H9 (cell line): ENCODE data around the gene FAM210A. TPM values are rescaled to one million over a fixed set of nuclear protein-coding genes. Genes with fewer than 3 reads are reported as not detected.
"Not testable (repeated sequence)": the region's sequence is repeated elsewhere in the genome, so short reads cannot be mapped to it uniquely, and the experiment has no call there.

Experiments
- DNase-seq: peaks from one replicate; pipeline ENCODE4 v3.0.0-alpha.2; 2017
- H2AFZ ChIP-seq: one replicate; pipeline ENCODE4 v1.6.1; 2013; ENCODE audit warnings: mild to moderate bottlenecking, low read length, control low read depth, moderate library complexity
- H2AK5ac ChIP-seq: 2 replicates; pipeline ENCODE4 v1.6.1; 2013; ENCODE audit warnings: low read length, control low read depth, mixed read lengths; ENCODE audit not compliant: insufficient read length
- H2BK120ac ChIP-seq: one replicate; pipeline ENCODE4 v1.6.1; 2013; ENCODE audit warnings: low read depth, mild to moderate bottlenecking, low read length, control low read depth, inconsistent platforms; ENCODE audit not compliant: poor library complexity, severe bottlenecking
- H2BK12ac ChIP-seq: 2 replicates; pipeline ENCODE4 v1.6.1; 2013; ENCODE audit warnings: low read length, control low read depth, mixed read lengths, low read depth; ENCODE audit not compliant: insufficient read length
- H2BK15ac ChIP-seq: 2 replicates; pipeline ENCODE4 v1.6.1; 2013; ENCODE audit warnings: low read depth, low read length, control low read depth
- H2BK20ac ChIP-seq: one replicate; pipeline ENCODE4 v1.6.1; 2013; ENCODE audit warnings: low read depth, mild to moderate bottlenecking, low read length, control low read depth, inconsistent platforms; ENCODE audit not compliant: poor library complexity, severe bottlenecking
- H2BK5ac ChIP-seq: 2 replicates; pipeline ENCODE4 v1.6.1; 2013; ENCODE audit warnings: low read length, control low read depth, mixed read lengths; ENCODE audit not compliant: insufficient read length
- H3K14ac ChIP-seq: 2 replicates; pipeline ENCODE4 v1.6.1; 2013; ENCODE audit warnings: low read length, control low read depth; ENCODE audit not compliant: insufficient read depth
- H3K18ac ChIP-seq: 2 replicates; pipeline ENCODE4 v1.6.1; 2013; ENCODE audit warnings: low read depth, mild to moderate bottlenecking, mixed read lengths, low read length, control low read depth; ENCODE audit not compliant: insufficient read length
- H3K23ac ChIP-seq: 2 replicates; pipeline ENCODE4 v1.6.1; 2013; ENCODE audit warnings: low read length, control low read depth, mixed read lengths, low read depth; ENCODE audit not compliant: insufficient read length
- H3K23me2 ChIP-seq: 2 replicates; pipeline ENCODE4 v1.6.1; 2013; ENCODE audit warnings: low read depth, mild to moderate bottlenecking, mixed read lengths, low read length, control low read depth; ENCODE audit not compliant: insufficient read length, poor library complexity, severe bottlenecking
- H3K27ac ChIP-seq: 2 replicates; pipeline ENCODE4 v1.5.1; 2013; ENCODE audit warnings: low read length, control low read depth, mixed read lengths, low read depth; ENCODE audit not compliant: insufficient read length
- H3K27me3 ChIP-seq: 2 replicates; pipeline ENCODE4 v1.6.1; 2013; ENCODE audit warnings: low read length, control low read depth, inconsistent platforms; ENCODE audit not compliant: insufficient read depth
- H3K4ac ChIP-seq: 2 replicates; pipeline ENCODE4 v1.6.1; 2013; ENCODE audit warnings: low read depth, mild to moderate bottlenecking, control low read depth, inconsistent platforms, low read length, moderate library complexity
- H3K4me1 ChIP-seq: 2 replicates; pipeline ENCODE4 v1.6.1; 2013; ENCODE audit warnings: low read length, control low read depth, inconsistent platforms; ENCODE audit not compliant: insufficient read depth
- H3K4me2 ChIP-seq: 2 replicates; pipeline ENCODE4 v1.6.1; 2013; ENCODE audit warnings: low read length, control low read depth, mixed read lengths; ENCODE audit not compliant: insufficient read length, insufficient read depth
- H3K56ac ChIP-seq: 2 replicates; pipeline ENCODE4 v1.6.1; 2013; ENCODE audit warnings: low read depth, mild to moderate bottlenecking, mixed read lengths, low read length, control low read depth; ENCODE audit not compliant: insufficient read length
- H3K79me1 ChIP-seq: 2 replicates; pipeline ENCODE4 v1.6.1; 2013; ENCODE audit warnings: low read depth, mild to moderate bottlenecking, moderate library complexity, low read length, control low read depth, inconsistent platforms; ENCODE audit not compliant: insufficient read depth, poor library complexity, severe bottlenecking
- H3K79me2 ChIP-seq: 2 replicates; pipeline ENCODE4 v1.6.1; 2013; ENCODE audit warnings: low read length, control low read depth, inconsistent platforms; ENCODE audit not compliant: insufficient read depth
- H3K9ac ChIP-seq: 2 replicates; pipeline ENCODE4 v1.6.1; 2013; ENCODE audit warnings: low read length, control low read depth, mixed read lengths; ENCODE audit not compliant: insufficient read length; ENCODE audit errors: extremely low read depth
- H3K9me3 ChIP-seq: one replicate; pipeline ENCODE4 v1.6.1; 2013; ENCODE audit warnings: low read depth, low read length, inconsistent platforms; ENCODE audit not compliant: control insufficient read depth
- H3T11ph ChIP-seq: one replicate; pipeline ENCODE4 v1.6.1; 2013; ENCODE audit warnings: mild to moderate bottlenecking, low read length, control low read depth, inconsistent platforms
- H4K20me1 ChIP-seq: one replicate; pipeline ENCODE4 v1.6.1; 2013; ENCODE audit not compliant: control insufficient read depth, insufficient read length, insufficient read depth
- H4K5ac ChIP-seq: 2 replicates; pipeline ENCODE4 v1.6.1; 2013; ENCODE audit warnings: low read depth, mild to moderate bottlenecking, mixed read lengths, low read length, control low read depth; ENCODE audit not compliant: insufficient read length
- H4K8ac ChIP-seq: replicated peaks from 2 replicates; pipeline ENCODE4 v1.6.1; 2013; ENCODE audit warnings: low read length, control low read depth, mixed read lengths, low read depth; ENCODE audit not compliant: insufficient read length
- H4K91ac ChIP-seq: 2 replicates; pipeline ENCODE4 v1.6.1; 2013; ENCODE audit warnings: low read depth, mild to moderate bottlenecking, moderate library complexity, mixed read lengths, low read length, control low read depth; ENCODE audit not compliant: insufficient read length
- H3K27ac Mint-ChIP-seq, 3 experiments: 2 replicates in 2 of 3; 3 replicates in 1 of 3; pipeline ENCODE4 v1.8.0; 2020 to 2021; ENCODE audit warnings: mixed read lengths in 3 of 3, mild to moderate bottlenecking in 1 of 3, moderate library complexity in 1 of 3
- H3K27me3 Mint-ChIP-seq: 2 replicates; pipeline ENCODE4 v1.8.0; 2021; ENCODE audit warnings: low read depth, mild to moderate bottlenecking, moderate library complexity, mixed read lengths
- H3K36me3 Mint-ChIP-seq, 3 experiments: 2 replicates in 2 of 3; 3 replicates in 1 of 3; pipeline ENCODE4 v1.8.0; 2020 to 2021; ENCODE audit warnings: low read depth in 3 of 3, mixed read lengths in 3 of 3; ENCODE audit not compliant: insufficient read depth in 1 of 3
- H3K4me1 Mint-ChIP-seq, 2 experiments: 2 replicates each; pipeline ENCODE4 v1.8.0; 2020; ENCODE audit warnings: mixed read lengths in 2 of 2
- H3K4me3 Mint-ChIP-seq, 2 experiments: 2 replicates in 1 of 2; 3 replicates in 1 of 2; pipeline ENCODE4 v1.8.0; 2020 to 2021; ENCODE audit warnings: mild to moderate bottlenecking in 2 of 2, mixed read lengths in 2 of 2, moderate library complexity in 1 of 2
- H3K9me3 Mint-ChIP-seq, 2 experiments: 2 replicates in 1 of 2; 3 replicates in 1 of 2; pipeline ENCODE4 v1.8.0; 2020; ENCODE audit warnings: mild to moderate bottlenecking in 2 of 2, mixed read lengths in 2 of 2, moderate library complexity in 1 of 2
- WGBS: extraction: QIAGEN DNeasy Blood & Tissue Kit; methylation state at CpG from one replicate; pipeline ENCODE4 v1.1.7; 2013; ENCODE audit warnings: missing lambda C conversion rate, low lambda C conversion rate, mixed read lengths; ENCODE audit not compliant: insufficient read length; ENCODE audit errors: extremely low coverage; 5-methylcytosine and 5-hydroxymethylcytosine counted together
- total RNA-seq: library from RNA; stranded (reverse); gene quantifications from 2 replicates; pipeline ENCODE4 v1.2.1, GENCODE V29; 2021
- TF ChIP-seq, protein P1 (sequence below): fragments of 200-600 bp; sonication (generic); conservative IDR thresholded peaks from 3 replicates; pipeline ENCODE4 v1.8.0; 2021; ENCODE audit warnings: antibody characterized with exemption, mild to moderate bottlenecking

The FAM210A gene
- total RNA-seq, 1 experiment from 2014 or later, result 22.5 TPM

GRCh38 chr18:13756261-13756660, 29.9 kb upstream of the FAM210A start:
- WGBS, result no CpG with 5 or more reads among the region's 2 CpGs

DNA sequence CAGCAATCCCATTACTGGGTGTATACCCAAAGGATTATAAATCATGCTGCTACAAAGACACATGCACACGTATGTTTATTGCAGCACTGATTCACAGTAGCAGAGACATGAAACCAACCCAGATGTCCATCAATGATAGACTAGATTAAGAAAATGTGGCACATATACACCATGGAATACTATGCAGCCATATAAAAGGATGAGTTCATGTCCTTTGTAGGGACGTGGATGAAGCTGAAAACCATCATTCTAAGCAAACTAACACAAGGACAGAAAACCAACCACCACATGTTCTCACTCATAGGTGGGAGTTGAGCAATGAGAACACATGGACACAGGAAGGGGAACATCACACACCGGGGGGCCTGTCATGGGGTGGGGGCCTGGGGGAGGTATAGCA, 25.2 kb upstream of the FAM210A start:
- not testable (repeated sequence) for H3K23me2 ChIP-seq, H4K8ac ChIP-seq, H3T11ph ChIP-seq, H2AK5ac ChIP-seq, H3K14ac ChIP-seq, H2BK20ac ChIP-seq, H4K5ac ChIP-seq, H3K18ac ChIP-seq, H2BK5ac ChIP-seq, H2BK120ac ChIP-seq, H3K4me3 Mint-ChIP-seq, DNase-seq, H3K79me2 ChIP-seq, H3K27me3 ChIP-seq, H3K4me2 ChIP-seq, H2BK12ac ChIP-seq, H3K56ac ChIP-seq, H3K23ac ChIP-seq, H3K27ac Mint-ChIP-seq, H3K27ac ChIP-seq, H3K79me1 ChIP-seq, H3K4me1 ChIP-seq, H3K9me3 Mint-ChIP-seq, H3K27me3 Mint-ChIP-seq, H3K9ac ChIP-seq, H2BK15ac ChIP-seq, H2AFZ ChIP-seq, H3K4ac ChIP-seq, H4K20me1 ChIP-seq, H3K4me1 Mint-ChIP-seq, H3K9me3 ChIP-seq, H4K91ac ChIP-seq
- WGBS, result no CpG with 5 or more reads among the region's 3 CpGs
- H3K36me3 Mint-ChIP-seq, result peaks cover 54 to 86% (median 76%) of the 10 kb centered on the region in 3 experiments; a peak in 6 of 7 replicates

More at GRCh38 chr18:13756261-13756660, 29.9 kb upstream of the FAM210A start:
- TF ChIP-seq, protein P1, sequence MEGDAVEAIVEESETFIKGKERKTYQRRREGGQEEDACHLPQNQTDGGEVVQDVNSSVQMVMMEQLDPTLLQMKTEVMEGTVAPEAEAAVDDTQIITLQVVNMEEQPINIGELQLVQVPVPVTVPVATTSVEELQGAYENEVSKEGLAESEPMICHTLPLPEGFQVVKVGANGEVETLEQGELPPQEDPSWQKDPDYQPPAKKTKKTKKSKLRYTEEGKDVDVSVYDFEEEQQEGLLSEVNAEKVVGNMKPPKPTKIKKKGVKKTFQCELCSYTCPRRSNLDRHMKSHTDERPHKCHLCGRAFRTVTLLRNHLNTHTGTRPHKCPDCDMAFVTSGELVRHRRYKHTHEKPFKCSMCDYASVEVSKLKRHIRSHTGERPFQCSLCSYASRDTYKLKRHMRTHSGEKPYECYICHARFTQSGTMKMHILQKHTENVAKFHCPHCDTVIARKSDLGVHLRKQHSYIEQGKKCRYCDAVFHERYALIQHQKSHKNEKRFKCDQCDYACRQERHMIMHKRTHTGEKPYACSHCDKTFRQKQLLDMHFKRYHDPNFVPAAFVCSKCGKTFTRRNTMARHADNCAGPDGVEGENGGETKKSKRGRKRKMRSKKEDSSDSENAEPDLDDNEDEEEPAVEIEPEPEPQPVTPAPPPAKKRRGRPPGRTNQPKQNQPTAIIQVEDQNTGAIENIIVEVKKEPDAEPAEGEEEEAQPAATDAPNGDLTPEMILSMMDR, result no peak
- H4K20me1 ChIP-seq, result no peaks in the 10 kb centered on the region
- no peaks in the 10 kb centered on the region for H3K79me1 ChIP-seq
- no peak overlapping the region for H2BK5ac ChIP-seq
- H2AK5ac ChIP-seq, result no peak overlapping the region
- H3K36me3 Mint-ChIP-seq, result peaks cover 42 to 76% (median 68%) of the 10 kb centered on the region in 3 experiments; a peak in 6 of 7 replicates
- H3K4me1 ChIP-seq, result no peaks in the 10 kb centered on the region
- H3K18ac ChIP-seq, result no peak overlapping the region
- no peak overlapping the region for H3K9ac ChIP-seq
- H3K14ac ChIP-seq, result no peak overlapping the region
- no peak overlapping the region for H2BK15ac ChIP-seq
- H3T11ph ChIP-seq, result no peak overlapping the region
- H3K4me1 Mint-ChIP-seq, result no peaks in the 10 kb centered on the region
- no peak overlapping the region for H4K8ac ChIP-seq
- H3K27me3 Mint-ChIP-seq, result no peaks in the 10 kb centered on the region
- no peaks in the 10 kb centered on the region for H3K23me2 ChIP-seq
- H3K27ac ChIP-seq, result no peak overlapping the region
- H3K9me3 Mint-ChIP-seq, result no peaks in the 10 kb centered on the region
- H3K27me3 ChIP-seq, result no peaks in the 10 kb centered on the region
- H3K79me2 ChIP-seq, result no peaks in the 10 kb centered on the region
- no peak overlapping the region for H3K23ac ChIP-seq
- no peak overlapping the region for H3K27ac Mint-ChIP-seq
- H4K91ac ChIP-seq, result no peak overlapping the region
- H2BK120ac ChIP-seq, result no peak overlapping the region
- no peak overlapping the region for H3K56ac ChIP-seq
- H2BK12ac ChIP-seq, result no peak overlapping the region
- H3K4me3 Mint-ChIP-seq, result no peak overlapping the region
- H3K9me3 ChIP-seq, result no peaks in the 10 kb centered on the region
- no peak overlapping the region for H4K5ac ChIP-seq
- DNase-seq, result no peak
- no peak overlapping the region for H2AFZ ChIP-seq
- no peak overlapping the region for H3K4ac ChIP-seq
- H3K4me2 ChIP-seq, result no peak overlapping the region
- H2BK20ac ChIP-seq, result no peak overlapping the region
